NCI-H226 (cell line): ENCODE data around the gene SCGB3A2.

ENCODE experiments used
- DNase-seq: peaks from one replicate; pipeline ENCODE4 v3.0.0-alpha.2; 2015

SCGB3A2 gene

DNA sequence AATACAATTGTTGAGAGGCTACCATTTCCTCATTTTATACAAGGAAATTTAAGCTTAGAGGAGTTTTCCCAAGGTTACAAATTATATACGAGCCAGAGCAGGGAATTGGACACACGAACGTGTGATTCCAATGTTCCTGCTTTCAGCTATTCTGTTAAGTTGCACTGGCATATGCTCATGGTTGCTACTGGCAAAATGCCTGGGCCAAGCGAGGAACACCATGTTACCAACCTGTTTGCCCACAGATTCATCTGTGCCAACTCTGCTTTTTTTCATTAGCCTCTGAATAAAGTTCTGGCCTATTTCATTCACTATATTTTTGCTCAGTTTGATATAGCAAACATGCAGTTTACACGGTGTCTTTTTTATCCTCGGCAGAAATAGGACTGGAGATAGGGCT, 32.9 kb downstream of the SCGB3A2 start:
- no peak for DNase-seq

DNA sequence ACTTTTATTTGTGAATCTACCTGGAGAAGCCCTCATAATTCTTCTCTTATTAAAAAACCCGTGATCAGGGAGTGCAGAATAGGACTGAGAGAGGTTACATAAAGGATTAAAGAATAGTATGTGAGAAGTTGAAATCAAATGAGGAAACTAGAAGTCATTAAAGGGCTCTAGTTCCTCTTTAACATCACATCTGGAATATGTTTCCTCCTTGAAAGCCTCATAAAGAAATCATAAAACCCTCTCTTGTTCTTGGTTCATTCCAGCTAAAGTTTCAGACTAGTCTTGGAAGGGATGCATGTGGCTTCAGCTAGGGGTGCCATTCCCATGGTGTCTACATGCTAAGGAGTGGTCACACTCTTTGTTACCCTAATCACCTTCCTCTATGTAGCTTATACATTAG, 33.5 kb downstream of the SCGB3A2 start:
- no peak for DNase-seq

DNA sequence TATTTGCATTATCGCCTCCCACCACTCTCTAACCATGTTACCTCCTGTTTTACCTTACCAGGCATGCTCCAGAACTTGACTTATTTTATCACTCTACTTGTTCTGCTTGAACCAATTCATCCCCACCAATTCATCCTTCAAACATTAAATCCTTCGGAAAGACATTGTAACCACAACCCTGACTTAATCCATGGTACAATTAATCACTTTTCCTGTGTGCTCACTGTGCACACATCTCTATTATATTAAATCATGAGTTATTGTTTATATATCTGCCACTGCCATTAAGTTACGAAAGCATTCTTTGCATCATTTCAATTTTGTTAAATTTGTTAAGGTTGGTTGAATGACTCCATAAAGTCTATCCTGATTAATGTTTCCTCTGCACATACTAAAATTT, 35.3 kb downstream of the SCGB3A2 start:
- no peak for DNase-seq

DNA sequence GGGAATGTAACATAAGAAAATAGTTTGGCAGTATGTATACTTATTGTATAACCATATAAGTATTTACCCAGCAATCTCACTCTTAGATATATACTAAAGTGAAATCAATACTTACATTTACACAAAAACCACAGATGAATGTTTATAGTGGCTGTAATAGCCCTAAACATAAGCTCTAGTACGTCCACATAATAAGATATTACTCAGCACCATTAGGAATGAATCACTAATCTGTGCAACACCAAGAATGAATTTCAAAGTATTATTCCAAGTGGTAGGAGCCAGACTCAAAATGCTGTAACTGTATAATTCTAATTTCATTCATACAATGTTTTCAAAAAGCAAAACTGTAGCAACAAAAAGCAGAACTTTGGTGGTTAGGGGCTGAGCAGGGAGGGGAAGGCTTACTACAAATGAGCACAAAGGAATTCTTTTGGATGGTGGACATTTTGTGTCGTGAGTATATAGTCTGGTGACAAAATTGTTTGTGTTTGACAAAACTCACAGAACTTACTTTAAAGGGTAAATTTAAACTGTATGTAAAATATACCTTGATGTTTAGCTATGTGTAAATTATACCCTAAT, 39.7 kb downstream of the SCGB3A2 start:
- no peak for DNase-seq

DNA sequence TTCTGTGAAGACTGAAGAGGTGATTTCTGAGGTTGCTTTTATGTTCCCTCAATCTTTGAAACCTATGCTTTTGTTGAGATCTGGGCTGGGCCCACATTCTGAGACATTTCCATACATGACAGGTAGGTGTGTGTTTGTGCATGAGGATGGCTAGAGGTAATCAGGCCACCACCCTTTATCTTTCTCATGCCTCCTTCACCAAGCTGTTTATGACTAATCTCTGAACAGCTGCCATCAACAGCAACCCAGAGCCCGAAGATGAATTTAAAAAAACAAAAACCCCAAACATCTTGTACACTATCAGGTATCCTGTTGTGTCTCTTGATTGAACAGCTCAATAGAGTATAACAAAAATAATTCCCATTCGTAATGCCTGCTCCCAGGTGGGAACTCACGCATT, 40.4 kb downstream of the SCGB3A2 start:
- DNase-seq = no peak

DNA sequence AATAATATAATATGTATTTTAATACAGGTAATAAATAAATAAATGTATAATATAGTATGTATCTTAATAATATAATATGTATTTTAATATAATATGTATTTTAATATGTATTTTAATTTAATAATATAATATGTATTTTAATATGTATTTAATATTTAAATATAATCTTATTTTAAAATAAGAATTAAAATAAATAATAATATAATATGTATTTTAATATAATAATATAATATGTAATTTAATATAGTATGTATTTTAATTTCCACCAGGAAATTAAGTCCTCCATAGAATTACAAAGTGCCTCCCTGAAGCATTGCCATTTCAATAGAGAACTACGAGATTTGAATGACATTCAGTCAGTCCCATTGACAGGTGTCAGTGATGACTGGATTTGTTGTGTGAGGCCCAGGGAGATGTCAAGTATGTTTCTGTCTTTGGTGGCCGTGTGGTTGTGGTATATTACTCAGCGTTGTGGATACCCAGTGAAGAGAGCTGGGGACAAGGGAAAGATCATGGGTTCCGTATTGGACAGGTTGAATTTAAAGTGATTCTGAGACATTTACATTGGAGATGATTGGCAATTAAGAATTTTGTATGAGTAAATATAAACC, 42.0 kb downstream of the SCGB3A2 start:
- DNase-seq = no peak

DNA sequence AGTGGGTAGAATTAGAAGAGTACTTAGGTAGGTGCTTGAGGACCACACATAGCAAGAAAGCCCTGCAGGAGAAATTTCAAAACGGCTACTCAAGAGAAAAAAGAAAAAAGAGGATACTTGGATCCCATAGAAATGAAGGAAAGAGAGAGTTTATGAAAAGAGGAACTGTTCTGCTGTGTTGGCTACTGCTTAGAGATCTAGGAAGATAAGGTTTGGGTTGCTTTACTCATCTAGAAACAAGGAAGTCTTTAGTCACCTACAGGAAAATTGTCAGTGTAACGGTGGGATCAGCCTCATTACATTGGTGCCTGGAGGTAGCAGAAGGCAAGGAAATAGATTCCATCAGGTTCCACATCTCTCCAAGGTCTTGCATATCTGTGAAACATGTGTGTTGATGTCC, 42.6 kb downstream of the SCGB3A2 start:
- no peak for DNase-seq

DNA sequence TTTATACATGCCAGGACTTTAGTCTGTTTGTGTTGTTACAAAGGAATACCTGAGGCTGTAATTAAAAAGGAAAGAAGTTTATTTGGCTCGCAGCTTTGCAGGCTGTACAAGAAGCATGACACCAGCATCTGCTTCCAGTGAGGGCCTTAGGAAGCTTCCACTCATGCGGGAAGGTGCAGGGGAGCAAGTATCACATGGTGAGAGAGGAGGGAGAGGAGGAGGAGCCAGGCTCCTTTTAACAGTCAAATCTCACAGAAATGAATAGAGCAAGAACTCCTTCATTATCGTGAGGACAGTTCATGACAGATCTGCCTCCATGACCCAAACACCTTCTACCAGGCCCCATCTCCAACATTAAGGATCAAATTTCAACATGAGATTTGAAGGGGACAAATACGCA, 46.5 kb downstream of the SCGB3A2 start:
- DNase-seq = no peak

DNA sequence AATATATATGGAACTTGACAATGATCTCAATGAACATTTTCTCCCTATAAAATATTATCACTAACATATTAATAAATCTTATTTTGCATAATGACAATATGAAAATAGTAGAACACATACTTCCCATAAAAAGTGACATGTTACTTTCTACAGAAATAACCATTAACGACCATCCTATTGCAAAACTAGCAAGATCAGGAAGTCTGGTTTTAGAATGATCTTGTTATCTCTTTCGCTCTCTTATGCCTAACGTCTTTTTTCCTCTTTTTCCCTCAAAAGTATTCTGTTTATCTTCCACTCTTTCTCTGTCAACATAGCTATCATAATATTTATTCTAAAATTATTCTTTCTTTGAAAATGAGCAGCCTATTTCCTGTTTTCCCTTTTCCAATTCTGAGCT, 49.4 kb downstream of the SCGB3A2 start:
- no peak for DNase-seq

DNA sequence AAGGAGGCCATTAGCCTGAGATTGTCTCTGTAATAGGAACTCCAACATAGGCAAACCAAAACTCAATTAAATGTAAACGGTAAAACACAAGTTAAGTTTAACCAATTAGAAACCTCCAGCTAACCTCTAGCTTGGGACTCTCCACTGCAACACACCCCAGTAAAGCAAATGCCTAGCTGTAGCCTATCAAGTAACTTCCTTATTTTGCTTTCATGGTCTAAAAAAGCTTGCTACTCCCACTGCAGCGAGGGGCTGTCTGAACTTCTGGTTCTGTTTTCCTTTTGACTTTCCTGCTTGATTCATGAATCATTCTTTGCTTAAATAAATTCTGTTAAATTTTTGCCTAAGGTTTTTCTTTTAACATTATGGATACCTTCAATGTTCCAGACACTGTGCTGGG, 52.3 kb downstream of the SCGB3A2 start:
- no peak for DNase-seq
